ENCODE results near the gene GRIN2D. TPM values are rescaled to one million over a fixed set of nuclear protein-coding genes. Genes with fewer than 3 reads are reported as not detected.
"Not testable (repeated sequence)": the region's sequence is repeated elsewhere in the genome, so short reads cannot be mapped to it uniquely, and the experiment has no call there.

Gene GRIN2D
- total RNA-seq, 4 donors from 2014 or later: 0.27 to 0.47 TPM; not detected in 2

DNA sequence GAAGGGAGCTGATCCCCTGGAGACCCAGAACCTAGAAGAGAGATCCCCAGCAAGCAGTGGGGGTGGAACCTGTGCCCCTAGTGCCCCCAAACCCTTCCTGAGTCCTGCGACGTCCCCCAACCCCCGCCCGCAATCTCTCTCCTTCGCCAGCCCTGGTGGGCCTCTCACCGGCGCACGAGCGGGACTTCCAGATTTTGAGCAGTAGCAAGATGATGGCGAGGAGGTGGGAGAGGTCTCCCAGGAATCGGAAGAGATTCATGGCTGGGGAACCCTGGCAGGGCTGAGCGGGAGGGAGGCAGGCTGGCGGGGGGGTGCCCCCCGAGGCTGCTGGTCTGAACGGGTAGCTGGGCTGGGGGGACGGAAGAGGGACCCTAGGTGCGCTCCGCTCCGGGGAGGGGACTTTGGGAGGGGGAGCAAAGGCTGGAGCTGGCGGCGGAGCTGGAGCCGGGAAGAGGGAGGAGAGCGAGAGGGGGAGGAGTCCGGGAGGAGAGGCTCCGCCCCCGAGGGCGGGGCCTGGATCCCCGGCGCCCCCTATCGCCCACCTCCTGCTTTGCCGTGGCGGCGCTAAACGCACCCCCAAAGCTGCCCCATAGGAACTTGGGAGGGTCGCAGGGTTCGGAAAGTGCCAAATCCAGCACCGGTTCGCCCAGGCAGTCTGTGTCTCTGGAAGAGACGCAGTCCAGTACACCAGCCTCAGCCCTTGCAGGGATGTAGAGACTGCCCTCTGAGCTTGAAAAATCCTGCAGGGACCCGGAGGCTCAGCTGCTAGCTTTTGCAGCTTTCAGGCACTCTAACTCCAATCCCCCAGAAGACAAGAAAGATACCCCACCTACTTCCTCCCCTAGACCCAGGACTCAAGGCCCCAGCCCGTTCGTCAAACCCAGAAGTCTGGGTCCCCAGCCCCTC is 2.1 kb upstream of the GRIN2D start, which contains the start of gene KDELR1:
Gene KDELR1, minus strand, starts transcription at position 452 of the 906 bp plus-strand sequence. Its CDS starts 193 bp downstream, at position 259.
- peaks cover 4 to 30% of the 10 kb centered on the region in 2 donors for H3K27me3 ChIP-seq
- TF ChIP-seq CTCF (IDR thresholded peaks at IDR 0.05) (peak; percentile 76 to 91 (median 87)), POLR2A (IDR thresholded peaks at IDR 0.05) (peak; percentile 53 to 67)
- H3K4me1 ChIP-seq: peaks cover 0 to 27% (median 10%) of the 10 kb centered on the region in 4 donors
- H3K9me3 ChIP-seq: no peaks in the 10 kb centered on the region
- DNase-seq: peak; percentile 68 to 88 (median 86)
- peaks cover 0 to 33% (median 0%) of the 10 kb centered on the region in 3 donors for H3K36me3 ChIP-seq
- peak within 1 kb of the TSS; percentile 68 to 98 (median 85) for H3K4me3 ChIP-seq
- H3K27ac ChIP-seq: peak within 1 kb of the TSS; percentile 75 to 94 (median 86)

GRCh38 chr19:48392006-48392344 is 1.5 kb upstream of the GRIN2D start:
- H3K27ac ChIP-seq, DNase-seq, H3K9me3 ChIP-seq: not testable (repeated sequence)
- peaks cover 0 to 27% (median 0%) of the 10 kb centered on the region in 3 donors for H3K36me3 ChIP-seq
- peaks cover 4 to 36% of the 10 kb centered on the region in 2 donors for H3K27me3 ChIP-seq
- H3K4me1 ChIP-seq: peaks cover 0 to 27% (median 10%) of the 10 kb centered on the region in 4 donors
- H3K4me3 ChIP-seq: peak overlapping the region in 1 of 4 donors; percentile 74

DNA sequence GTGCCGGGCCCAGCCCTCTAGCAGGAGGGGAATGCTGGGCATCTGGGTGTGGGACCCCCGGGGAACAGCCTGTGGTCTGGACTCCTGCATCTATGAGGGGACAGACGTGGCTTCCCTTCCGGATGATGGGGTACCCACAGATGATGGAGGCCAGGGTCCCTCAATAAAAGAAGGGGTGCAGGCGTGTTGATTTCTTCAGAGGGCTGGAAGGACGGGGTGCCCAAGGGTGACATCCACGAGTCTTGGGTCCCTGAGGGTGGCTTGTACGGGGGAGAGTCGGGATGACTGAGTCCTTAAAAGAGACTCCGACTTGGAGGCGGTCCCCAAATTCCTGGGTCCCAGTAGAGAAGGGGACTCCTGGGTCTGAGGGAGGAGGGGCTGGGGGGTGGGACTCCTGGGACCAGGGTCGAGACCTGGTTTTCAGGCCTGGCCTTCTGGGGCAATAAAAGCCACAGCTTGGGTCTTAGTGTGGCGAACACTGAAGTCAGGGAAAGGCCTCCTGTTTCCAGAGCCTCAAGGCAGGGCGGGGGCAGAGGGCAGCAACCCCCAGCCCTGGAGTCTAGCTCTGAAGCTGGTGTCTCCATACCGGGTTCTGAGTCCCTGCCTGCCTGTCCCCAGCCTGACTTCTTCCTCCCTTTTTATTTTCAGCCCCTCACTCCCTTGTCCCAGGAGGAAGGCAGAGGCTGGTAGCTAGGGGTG is 459 bp upstream of the GRIN2D start:
- H3K27me3 ChIP-seq: peaks cover 4 to 38% of the 10 kb centered on the region in 2 donors
- H3K4me3 ChIP-seq: no peak overlapping the region
- peaks cover 0 to 17% (median 0%) of the 10 kb centered on the region in 3 donors for H3K36me3 ChIP-seq

DNA sequence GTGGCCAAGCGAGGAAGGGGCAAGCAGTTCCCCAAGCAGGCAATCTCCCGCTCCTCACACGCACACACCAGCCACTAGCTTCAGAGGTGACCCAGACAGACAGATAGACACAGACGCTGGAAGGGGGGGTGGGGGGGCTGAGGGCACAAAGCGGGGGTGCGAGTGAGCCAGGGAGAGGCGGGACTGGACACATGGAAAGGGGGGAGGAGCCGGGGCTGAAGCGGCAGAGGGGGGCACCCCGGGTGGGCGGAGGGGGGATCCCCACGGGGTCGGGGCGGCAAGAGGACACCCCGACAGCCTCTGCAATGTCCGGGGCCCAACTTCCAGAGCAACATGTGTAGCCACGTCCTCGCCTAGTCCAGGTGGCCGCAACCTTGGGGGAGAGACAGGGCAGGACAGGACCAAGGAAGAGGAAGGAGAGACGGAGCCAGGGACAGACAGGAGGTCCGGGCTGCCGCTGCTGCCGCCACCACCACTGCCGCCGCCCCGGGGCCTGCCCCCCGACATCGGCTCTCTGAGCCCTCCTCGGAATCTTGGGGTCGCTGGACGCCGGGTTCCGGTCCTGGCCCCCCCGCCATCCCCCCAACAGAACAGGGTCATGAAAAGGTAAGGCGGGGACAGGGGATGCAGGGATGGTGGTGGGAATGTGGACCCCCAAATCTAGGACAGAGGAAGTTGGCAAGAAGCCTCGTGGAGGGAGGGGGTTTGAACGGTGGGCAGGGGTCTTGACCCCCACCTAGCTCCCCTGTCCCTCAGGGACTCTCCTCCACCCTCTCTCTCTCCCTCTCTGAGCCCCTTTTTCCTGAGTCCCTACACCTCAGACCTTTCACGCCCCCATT is 1.1 kb downstream of the GRIN2D start:
- Histone ChIP-seq H3K27me3 (peaks cover 4 to 38% of the 10 kb centered on the region in 2 donors), H3K36me3 (peaks cover 0 to 1% (median 0%) of the 10 kb centered on the region in 3 donors), H3K4me3 (no peak overlapping the region), H3K27ac (no peak overlapping the region), H3K9me3 (no peaks in the 10 kb centered on the region), H3K4me1 (peaks cover 0 to 34% (median 14%) of the 10 kb centered on the region in 4 donors)
- DNase-seq: no peak
- TF ChIP-seq CTCF (IDR thresholded peaks at IDR 0.05): no peak
- no peak for TF ChIP-seq POLR2A (IDR thresholded peaks at IDR 0.05)

More for the DNA sequence above, 459 bp upstream of the GRIN2D start:
- no peak for DNase-seq
- Histone ChIP-seq H3K27ac (no peak overlapping the region), H3K4me1 (peaks cover 0 to 33% (median 14%) of the 10 kb centered on the region in 4 donors), H3K9me3 (no peaks in the 10 kb centered on the region)
- TF ChIP-seq CTCF (IDR thresholded peaks at IDR 0.05): no peak
- no peak for TF ChIP-seq POLR2A (IDR thresholded peaks at IDR 0.05)

DNA sequence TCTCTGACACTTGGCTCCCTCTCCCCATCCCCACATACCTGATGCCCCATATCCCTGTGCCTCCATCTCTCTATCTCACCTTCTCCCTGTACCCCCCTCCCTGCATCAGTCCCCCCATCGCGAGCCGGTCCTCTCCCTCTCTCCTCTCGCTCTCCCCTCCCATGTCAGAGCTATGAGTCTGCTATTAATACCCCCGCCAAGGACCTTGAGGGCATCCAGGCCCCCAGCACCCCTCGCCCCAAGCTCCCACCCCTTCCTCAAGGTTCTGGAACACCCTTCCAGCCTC is 1.6 kb downstream of the GRIN2D start:
- Histone ChIP-seq H3K36me3 (no peaks in the 10 kb centered on the region), H3K4me3 (no peak overlapping the region), H3K4me1 (peaks cover 0 to 28% (median 14%) of the 10 kb centered on the region in 4 donors), H3K27ac (no peak overlapping the region), H3K9me3 (no peaks in the 10 kb centered on the region), H3K27me3 (peaks cover 4 to 38% of the 10 kb centered on the region in 2 donors)
- TF ChIP-seq CTCF (IDR thresholded peaks at IDR 0.05) (no peak), POLR2A (IDR thresholded peaks at IDR 0.05) (no peak)
- no peak for DNase-seq

Measured in Peyer's patch (tissue), 4 donors.